ENCODE results near the gene VKORC1L1.
A peak's percentile ranks its signal among the peaks of the same experiment; 100 is the strongest.
"Not testable (repeated sequence)": the region's sequence is repeated elsewhere in the genome, so short reads cannot be mapped to it uniquely, and the experiment has no call there.

The VKORC1L1 gene

DNA sequence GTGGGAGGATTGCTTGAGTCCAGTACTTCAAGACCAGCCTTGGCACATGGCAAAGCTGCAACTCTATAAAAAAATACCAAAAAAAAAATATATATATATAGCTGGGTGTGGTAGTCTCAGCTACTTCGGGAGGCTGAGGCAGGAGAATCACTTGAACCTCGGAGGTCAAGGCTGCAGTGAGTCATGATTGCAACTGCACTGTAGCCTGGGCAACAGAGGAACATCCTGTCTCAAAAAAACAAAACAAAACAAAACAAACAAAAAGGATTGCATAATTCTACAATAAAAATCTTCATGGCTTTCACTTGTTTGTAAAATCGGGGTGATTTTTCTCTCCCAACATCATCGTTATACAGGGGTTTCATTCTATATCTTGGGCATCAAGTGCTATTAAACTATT, 74.0 kb downstream of the VKORC1L1 start:
- no peak for DNase-seq

- DNase-seq: peak; percentile 11
Observed at GRCh38 chr7:65951837-65952578, 79.1 kb downstream of the VKORC1L1 start.

DNA sequence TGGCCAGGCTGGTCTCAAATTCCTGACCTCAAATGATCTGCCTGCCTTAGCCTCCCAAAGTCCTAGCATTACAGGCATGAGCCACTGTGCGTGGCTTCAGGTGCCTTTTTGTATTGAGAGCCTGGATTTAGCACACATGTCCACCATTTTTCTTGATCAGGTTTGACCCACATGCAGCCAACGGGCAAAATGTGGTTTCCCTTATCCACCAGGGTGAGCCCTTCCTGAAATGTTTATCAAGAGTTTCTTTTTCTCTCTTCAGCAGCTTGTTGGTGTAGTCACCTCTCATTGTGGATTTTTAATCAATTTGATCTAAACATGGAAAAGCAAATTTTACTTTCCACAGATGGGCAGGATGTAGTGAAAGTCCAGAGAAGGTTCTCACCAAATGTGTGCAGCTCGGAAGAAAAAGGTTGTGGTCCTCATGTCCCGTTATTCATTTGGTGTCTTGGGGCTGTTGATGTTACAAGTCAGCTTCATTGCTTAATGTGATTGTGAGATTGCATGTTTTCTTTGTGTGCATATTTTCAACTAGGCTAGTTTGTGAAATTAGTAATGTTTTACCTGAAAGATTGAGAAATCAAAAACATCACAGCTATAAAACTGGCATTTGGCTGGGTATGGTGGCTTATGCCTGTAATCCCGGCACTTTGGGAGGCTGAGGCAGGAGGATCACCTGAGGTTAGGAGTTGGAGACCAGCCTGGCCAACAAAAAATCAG, 80.3 kb downstream of the VKORC1L1 start:
- no peak for DNase-seq

- DNase-seq: no peak
Observed at GRCh38 chr7:65953890-65954450, 81.1 kb downstream of the VKORC1L1 start.

DNA sequence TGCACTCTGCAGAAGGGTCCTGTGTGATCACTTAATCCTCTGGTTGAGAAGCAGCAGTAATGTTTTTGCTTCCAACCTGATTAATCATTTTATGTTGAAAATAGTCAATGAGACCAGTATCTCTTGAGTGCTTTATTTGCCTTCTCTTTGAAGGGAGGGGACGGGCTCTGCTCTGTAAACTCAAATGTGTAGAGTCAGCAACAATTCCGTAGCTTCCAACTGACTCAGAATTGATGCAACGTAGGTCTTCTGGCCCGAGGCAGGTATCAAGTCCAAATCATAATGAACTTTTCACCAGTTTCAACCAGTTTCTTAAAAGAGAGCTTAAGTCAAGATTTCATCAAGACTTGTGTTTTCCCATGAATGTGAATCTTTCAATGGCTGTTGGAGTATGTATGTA, 82.8 kb downstream of the VKORC1L1 start:
- DNase-seq: no peak

- DNase-seq: no peak
Observed at GRCh38 chr7:65960351-65961074, 87.6 kb downstream of the VKORC1L1 start.

- no peak for DNase-seq
Observed at GRCh38 chr7:65962033-65962432, 89.2 kb downstream of the VKORC1L1 start.

GRCh38 chr7:65964671-65965070, 91.8 kb downstream of the VKORC1L1 start:
- not testable (repeated sequence) for DNase-seq

DNA sequence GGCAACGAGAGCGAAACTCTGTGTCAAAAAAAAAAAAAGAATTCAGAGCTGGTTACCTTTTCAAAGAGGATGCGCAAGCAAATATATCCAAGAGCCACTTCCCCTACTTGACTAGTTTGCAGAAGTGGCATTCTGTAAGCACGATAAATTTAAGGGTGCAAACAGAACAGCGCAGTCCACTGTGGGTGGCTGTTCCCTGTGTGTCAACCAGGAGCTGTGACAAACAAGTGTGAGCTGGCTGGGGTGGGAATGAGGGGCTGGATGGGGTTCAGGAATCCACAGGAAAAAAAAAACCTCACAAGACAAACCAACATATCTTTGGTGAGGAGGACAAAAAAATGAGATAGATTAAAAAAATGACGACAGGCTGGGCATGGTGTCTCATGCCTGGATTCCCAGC, 93.3 kb downstream of the VKORC1L1 start:
- no peak for DNase-seq

DNA sequence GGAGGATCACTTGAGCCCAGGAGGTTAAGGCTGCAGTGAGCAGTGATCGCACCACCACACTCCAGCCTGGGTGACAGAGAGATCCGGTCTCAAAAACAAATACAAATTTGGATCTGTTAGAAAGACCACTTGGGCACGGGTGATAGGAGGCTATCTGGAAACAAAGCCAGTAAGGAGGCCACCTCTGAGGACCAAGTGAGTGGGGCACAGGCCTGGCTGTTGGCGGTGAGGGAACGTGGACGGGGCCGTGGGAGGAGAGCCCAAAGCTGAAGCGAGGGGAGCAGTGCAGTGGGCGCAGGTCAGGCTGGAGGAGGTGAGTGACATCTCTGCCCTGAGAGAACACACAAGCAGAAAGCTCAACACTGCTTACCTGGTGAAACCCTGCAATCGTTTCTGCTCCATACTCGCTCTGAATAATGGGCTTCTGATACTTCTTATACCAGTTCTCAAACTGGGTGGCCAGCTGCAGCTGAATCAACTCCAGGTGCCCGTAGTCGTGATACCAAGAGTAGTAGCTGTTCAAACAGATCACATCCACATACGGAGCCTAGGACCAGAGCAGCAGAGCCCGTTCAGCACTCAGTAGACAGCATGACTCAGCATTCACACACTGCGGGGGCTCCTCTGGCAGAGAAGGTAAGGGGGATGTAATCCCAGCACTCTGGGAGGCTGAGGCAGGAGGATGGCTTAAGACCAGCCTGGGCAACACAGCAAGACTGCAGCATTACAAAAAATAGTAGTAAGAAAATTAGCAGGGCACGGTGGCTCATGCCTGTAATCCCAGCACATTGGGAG, 94.7 kb downstream of the VKORC1L1 start:
- no peak for DNase-seq

DNA sequence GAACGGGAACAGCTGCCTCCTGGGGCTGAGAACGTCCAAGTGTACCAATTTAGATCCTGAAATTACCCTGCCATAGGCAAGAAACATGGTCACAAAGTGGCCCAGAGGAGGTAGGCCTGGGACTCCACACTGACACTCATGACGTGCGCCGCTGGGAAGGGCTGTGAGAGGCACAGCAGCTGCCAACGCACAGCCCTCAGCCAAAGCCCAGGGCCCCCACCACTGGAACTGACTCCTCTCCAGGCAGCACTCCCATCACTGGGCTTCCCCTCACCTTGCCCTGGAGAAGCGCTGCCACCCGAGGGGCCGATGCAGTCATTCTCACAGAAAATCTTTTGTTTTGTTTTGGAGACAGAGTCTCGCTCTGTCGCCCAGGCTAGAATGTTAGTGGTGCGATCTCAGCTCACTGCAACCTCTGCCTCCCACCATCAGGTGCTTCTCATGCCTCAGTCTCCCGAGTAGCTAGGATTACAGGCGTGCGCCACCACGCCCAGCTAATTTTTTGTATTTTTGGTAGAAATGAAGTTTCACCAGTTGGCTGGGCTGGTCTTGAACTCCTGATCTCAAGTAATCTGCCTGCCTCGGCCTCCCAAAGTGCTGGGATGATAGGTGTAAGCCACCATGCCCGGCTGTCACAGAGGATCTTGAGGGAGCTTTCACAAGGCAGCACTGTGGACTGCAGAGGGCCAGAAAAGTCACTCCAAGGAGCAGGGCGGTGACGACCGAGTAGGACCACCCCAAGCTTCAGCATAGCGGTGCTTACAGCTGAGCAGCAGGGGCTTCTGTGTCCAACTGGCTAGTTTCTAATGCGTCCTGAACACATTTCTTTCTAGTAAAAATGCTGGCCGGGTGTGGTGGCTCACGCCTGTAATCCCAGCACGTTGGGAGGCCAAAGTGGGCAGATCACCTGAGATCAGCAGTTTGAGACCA, 95.6 kb downstream of the VKORC1L1 start:
- DNase-seq: no peak

- DNase-seq: no peak
Observed at GRCh38 chr7:65971021-65971420, 98.1 kb downstream of the VKORC1L1 start.

GRCh38 chr7:65972976-65973375, 100.1 kb downstream of the VKORC1L1 start:
- DNase-seq: no peak

GRCh38 chr7:65974191-65974801, 101.4 kb downstream of the VKORC1L1 start:
- DNase-seq: no peak

- no peak for DNase-seq
Observed at GRCh38 chr7:65974876-65975275, 102.0 kb downstream of the VKORC1L1 start.

- no peak for DNase-seq
Observed at GRCh38 chr7:65975814-65976445, 103.1 kb downstream of the VKORC1L1 start.

GRCh38 chr7:65976659-65977196, 103.9 kb downstream of the VKORC1L1 start:
- no peak for DNase-seq

GRCh38 chr7:65978891-65979582, 106.2 kb downstream of the VKORC1L1 start:
- no peak for DNase-seq

Data from NCI-H1105 treated with DMSO at 0.1 percent for 48 hours (cell line).